ENCODE data around the gene IL12B.

IL12B gene

GRCh38 chr5:159339460-159339859 lies 9.2 kb upstream of the IL12B start:
- peaks cover 41% of the 10 kb centered on the region for H3K4me1 ChIP-seq (ENCODE audit: insufficient read depth, poor library complexity, severe bottlenecking)
- no peaks in the 10 kb centered on the region for H3K27me3 ChIP-seq (ENCODE audit: insufficient read depth, poor library complexity, severe bottlenecking)
- no peak overlapping the region for H3K4me3 ChIP-seq (ENCODE audit: severe bottlenecking)
- no peak for ATAC-seq (ENCODE audit: low read depth)
- no peaks in the 10 kb centered on the region; the same call in 1 of the 2 replicates for H3K36me3 ChIP-seq (ENCODE audit: low read depth)
- no peak for TF ChIP-seq CTCF (IDR thresholded peaks at IDR 0.05; ENCODE audit: poor library complexity, severe bottlenecking)
- H3K27ac ChIP-seq (ENCODE audit: poor library complexity, severe bottlenecking): no peak overlapping the region
- DNase-seq (ENCODE audit: low spot score): no peak
- H3K9me3 ChIP-seq (ENCODE audit: severe bottlenecking): no peaks in the 10 kb centered on the region

GRCh38 chr5:159338118-159338517 lies 7.8 kb upstream of the IL12B start:
- H3K27ac ChIP-seq (ENCODE audit: poor library complexity, severe bottlenecking): peak overlapping the region; percentile 87
- no peaks in the 10 kb centered on the region; the same call in 1 of the 2 replicates for H3K36me3 ChIP-seq (ENCODE audit: low read depth)
- no peak overlapping the region for H3K4me3 ChIP-seq (ENCODE audit: severe bottlenecking)
- ATAC-seq (ENCODE audit: low read depth) (no peak), DNase-seq (ENCODE audit: low spot score) (no peak)
- no peak for TF ChIP-seq CTCF (IDR thresholded peaks at IDR 0.05; ENCODE audit: poor library complexity, severe bottlenecking)
- H3K27me3 ChIP-seq (ENCODE audit: insufficient read depth, poor library complexity, severe bottlenecking): no peaks in the 10 kb centered on the region
- H3K9me3 ChIP-seq (ENCODE audit: severe bottlenecking): no peaks in the 10 kb centered on the region
- H3K4me1 ChIP-seq (ENCODE audit: insufficient read depth, poor library complexity, severe bottlenecking): peaks cover 41% of the 10 kb centered on the region

- H3K27ac ChIP-seq (ENCODE audit: poor library complexity, severe bottlenecking): peak overlapping the region; percentile 87
- H3K4me3 ChIP-seq (ENCODE audit: severe bottlenecking): no peak overlapping the region
- ATAC-seq (ENCODE audit: low read depth) (peak; percentile 76), DNase-seq (ENCODE audit: low spot score) (no peak)
- no peak for TF ChIP-seq CTCF (IDR thresholded peaks at IDR 0.05; ENCODE audit: poor library complexity, severe bottlenecking)
- H3K9me3 ChIP-seq (ENCODE audit: severe bottlenecking): no peaks in the 10 kb centered on the region
- peaks cover 41% of the 10 kb centered on the region for H3K4me1 ChIP-seq (ENCODE audit: insufficient read depth, poor library complexity, severe bottlenecking)
- H3K36me3 ChIP-seq (ENCODE audit: low read depth): no peaks in the 10 kb centered on the region; the same call in 1 of the 2 replicates
- H3K27me3 ChIP-seq (ENCODE audit: insufficient read depth, poor library complexity, severe bottlenecking): no peaks in the 10 kb centered on the region
Observed at GRCh38 chr5:159337016-159337955, 7.0 kb upstream of the IL12B start.

- TF ChIP-seq CTCF (IDR thresholded peaks at IDR 0.05; ENCODE audit: poor library complexity, severe bottlenecking): no peak
- no peaks in the 10 kb centered on the region for H3K9me3 ChIP-seq (ENCODE audit: severe bottlenecking)
- ATAC-seq (ENCODE audit: low read depth) (no peak), DNase-seq (ENCODE audit: low spot score) (no peak)
- peak overlapping the region; percentile 87 for H3K27ac ChIP-seq (ENCODE audit: poor library complexity, severe bottlenecking)
- H3K4me1 ChIP-seq (ENCODE audit: insufficient read depth, poor library complexity, severe bottlenecking): peaks cover 34% of the 10 kb centered on the region
- H3K36me3 ChIP-seq (ENCODE audit: low read depth): no peaks in the 10 kb centered on the region; the same call in 1 of the 2 replicates
- no peak overlapping the region for H3K4me3 ChIP-seq (ENCODE audit: severe bottlenecking)
- no peaks in the 10 kb centered on the region for H3K27me3 ChIP-seq (ENCODE audit: insufficient read depth, poor library complexity, severe bottlenecking)
Observed at GRCh38 chr5:159336586-159336985, 6.3 kb upstream of the IL12B start.

GRCh38 chr5:159333545-159333925 lies 3.2 kb upstream of the IL12B start:
- Histone ChIP-seq H3K9me3 (ENCODE audit: severe bottlenecking) (no peaks in the 10 kb centered on the region), H3K27me3 (ENCODE audit: insufficient read depth, poor library complexity, severe bottlenecking) (no peaks in the 10 kb centered on the region), H3K36me3 (ENCODE audit: low read depth) (no peaks in the 10 kb centered on the region; the same call in 1 of the 2 replicates), H3K4me3 (ENCODE audit: severe bottlenecking) (no peak overlapping the region), H3K27ac (ENCODE audit: poor library complexity, severe bottlenecking) (no peak overlapping the region), H3K4me1 (ENCODE audit: insufficient read depth, poor library complexity, severe bottlenecking) (peaks cover 24% of the 10 kb centered on the region)
- no peak for TF ChIP-seq CTCF (IDR thresholded peaks at IDR 0.05; ENCODE audit: poor library complexity, severe bottlenecking)
- DNase-seq (ENCODE audit: low spot score): no peak
- no peak for ATAC-seq (ENCODE audit: low read depth)
